IMR-90 (cell line): ENCODE data around the gene AQP12A. TPM values are rescaled to one million over a fixed set of nuclear protein-coding genes. Genes with fewer than 3 reads are reported as not detected.

Source experiments
- ATAC-seq: fragments of 200-7000 bp; cut with Tn5 transposase; 2 replicates; pipeline ENCODE4 v1.9.1; 2020; ENCODE audit warnings: low read depth, mild to moderate bottlenecking, moderate library complexity
- BruUV-seq: library from RNA; stranded (reverse); fragments of 400-500 nt; replicated peaks from 2 replicates; lab custom pipeline; 2021; lab: Mats Ljungman, UMichigan
- CTCF ChIA-PET: fragments of 300-600 bp; formaldehyde crosslinking; extraction: SDS; loops from one replicate; lab custom pipeline; 2021; ENCODE audit warnings: antibody characterized with exemption; lab: Yijun Ruan, JAX
- POLR2A ChIA-PET: fragments of 300-600 bp; sonication (Branson Sonifier 250); formaldehyde crosslinking; loops from one replicate; lab custom pipeline; 2022; ENCODE audit warnings: antibody characterized with exemption; ENCODE audit not compliant: unreplicated experiment; lab: Charles Lee
- DNase-seq: peaks from one replicate; pipeline ENCODE4 v3.0.0; 2013
- H2AFZ ChIP-seq: replicated peaks from 2 replicates; pipeline ENCODE3; 2013; ENCODE audit warnings: low read length, mild to moderate bottlenecking; ENCODE audit not compliant: poor library complexity
- H2AK5ac ChIP-seq: 2 replicates; pipeline ENCODE4 v1.6.1; 2013; ENCODE audit warnings: low read depth, low read length, inconsistent platforms
- H2AK9ac ChIP-seq: replicated peaks from 2 replicates; pipeline ENCODE3; 2013; ENCODE audit warnings: mild to moderate bottlenecking, low read depth, low read length, moderate library complexity; ENCODE audit not compliant: poor library complexity
- H2BK120ac ChIP-seq: 2 replicates; pipeline ENCODE4 v1.6.1; 2013; ENCODE audit warnings: low read depth, low read length, inconsistent platforms
- H2BK15ac ChIP-seq: 3 replicates; pipeline ENCODE4 v1.6.1; 2013; ENCODE audit warnings: low read depth, low read length, inconsistent platforms
- H2BK20ac ChIP-seq: 2 replicates; pipeline ENCODE4 v1.6.1; 2013; ENCODE audit warnings: low read depth, mild to moderate bottlenecking, inconsistent platforms, low read length, moderate library complexity
- H2BK5ac ChIP-seq: 2 replicates; pipeline ENCODE4 v1.6.1; 2013; ENCODE audit warnings: mild to moderate bottlenecking, low read depth, low read length, inconsistent platforms; ENCODE audit not compliant: poor library complexity, severe bottlenecking
- H3K14ac ChIP-seq: replicated peaks from 2 replicates; pipeline ENCODE4 v1.6.1; 2013; ENCODE audit warnings: low read depth, low read length, inconsistent platforms
- H3K18ac ChIP-seq: 2 replicates; pipeline ENCODE4 v1.6.1; 2013; ENCODE audit warnings: low read depth, low read length, control low read depth
- H3K23ac ChIP-seq: 2 replicates; pipeline ENCODE4 v1.6.1; 2013; ENCODE audit warnings: low read depth, low read length, inconsistent platforms
- H3K27ac ChIP-seq: 2 replicates; pipeline ENCODE4 v1.5.1; 2013; ENCODE audit warnings: mild to moderate bottlenecking, control low read depth, low read length; ENCODE audit not compliant: insufficient read depth
- H3K27me3 ChIP-seq: 2 replicates; pipeline ENCODE4 v1.6.1; 2013; ENCODE audit warnings: low read length; ENCODE audit not compliant: control insufficient read depth, insufficient read depth
- H3K36me3 ChIP-seq: 2 replicates; pipeline ENCODE4 v1.6.1; 2013; ENCODE audit warnings: low read length, mixed read lengths; ENCODE audit not compliant: control insufficient read depth, insufficient read depth
- H3K4ac ChIP-seq: 2 replicates; pipeline ENCODE4 v1.6.1; 2013; ENCODE audit warnings: low read depth, low read length, inconsistent platforms
- H3K4me1 ChIP-seq: 2 replicates; pipeline ENCODE4 v1.6.1; 2013; ENCODE audit warnings: low read length, mixed read lengths; ENCODE audit not compliant: control insufficient read depth, insufficient read depth
- H3K4me2 ChIP-seq: 2 replicates; pipeline ENCODE4 v1.6.1; 2013; ENCODE audit warnings: low read depth, mild to moderate bottlenecking, control low read depth, low read length, moderate library complexity
- H3K4me3 ChIP-seq: 2 replicates; pipeline ENCODE4 v1.5.1; 2013; ENCODE audit warnings: low read depth, mild to moderate bottlenecking, control low read depth, low read length, moderate library complexity; ENCODE audit not compliant: insufficient read depth
- H3K56ac ChIP-seq: 2 replicates; pipeline ENCODE4 v1.6.1; 2013; ENCODE audit warnings: low read length, inconsistent platforms; ENCODE audit not compliant: insufficient read depth; ENCODE audit errors: extremely low read depth
- H3K79me1 ChIP-seq, 2 experiments: 2 replicates each; pipeline ENCODE4 v1.6.1; 2013; ENCODE audit warnings: low read length in 2 of 2, inconsistent platforms in 1 of 2, low read depth in 1 of 2
- H3K9ac ChIP-seq: 2 replicates; pipeline ENCODE4 v1.6.1; 2013; ENCODE audit warnings: low read depth, low read length, control low read depth
- H3K9me1 ChIP-seq: 2 replicates; pipeline ENCODE4 v1.6.1; 2013; ENCODE audit warnings: low read length, inconsistent platforms; ENCODE audit not compliant: insufficient read depth
- H3K9me3 ChIP-seq: 2 replicates; pipeline ENCODE4 v1.6.1; 2013; ENCODE audit warnings: low read length; ENCODE audit not compliant: control insufficient read depth, insufficient read depth
- H4K20me1 ChIP-seq: 2 replicates; pipeline ENCODE4 v1.6.1; 2013; ENCODE audit warnings: low read length, inconsistent platforms; ENCODE audit not compliant: insufficient read depth
- H4K5ac ChIP-seq: 2 replicates; pipeline ENCODE4 v1.6.1; 2013; ENCODE audit warnings: mild to moderate bottlenecking, low read depth, low read length, control low read depth
- H4K8ac ChIP-seq, 2 experiments: 2 replicates each; pipeline ENCODE4 v1.6.1; 2013; ENCODE audit warnings: low read depth in 2 of 2, low read length in 2 of 2, control low read depth in 1 of 2, inconsistent platforms in 1 of 2
- H4K91ac ChIP-seq: 2 replicates; pipeline ENCODE4 v1.6.1; 2013; ENCODE audit warnings: low read depth, low read length, inconsistent platforms; ENCODE audit not compliant: insufficient read depth
- CHD1 ChIP-seq: IDR thresholded peaks from 2 replicates; pipeline ENCODE4 v1.6.1; 2012; ENCODE audit warnings: low read depth, low read length, improper control_type of control experiment
- FOS ChIP-seq: fragments of 150-350 bp; IDR thresholded peaks from 2 replicates; pipeline ENCODE4 v1.6.1; 2016; ENCODE audit warnings: low read depth, low read length
- MAZ ChIP-seq: IDR thresholded peaks from 2 replicates; pipeline ENCODE4 v1.6.1; 2012; ENCODE audit warnings: low read depth, mild to moderate bottlenecking, low read length, improper control_type of control experiment, moderate library complexity, borderline replicate concordance
- NFE2L2 ChIP-seq: fragments of 150-350 bp; IDR thresholded peaks from 2 replicates; pipeline ENCODE4 v1.6.1; 2016; ENCODE audit warnings: low read depth, mild to moderate bottlenecking, low read length
- POLR2A ChIP-seq: IDR thresholded peaks from 2 replicates; pipeline ENCODE4 v1.6.1; 2012; ENCODE audit warnings: mild to moderate bottlenecking, low read depth, low read length
- RCOR1 ChIP-seq: IDR thresholded peaks from 2 replicates; pipeline ENCODE4 v1.6.1; 2012; ENCODE audit warnings: mild to moderate bottlenecking, low read length, improper control_type of control experiment; ENCODE audit not compliant: insufficient replicate concordance
- RFX5 ChIP-seq: IDR thresholded peaks from 2 replicates; pipeline ENCODE4 v1.8.0; 2012; ENCODE audit warnings: low read depth, mild to moderate bottlenecking, low read length, moderate library complexity
- WGBS, 2 experiments: methylation state at CpG; one replicate each; pipeline versions ENCODE4 v1.1.5 to v1.1.7; 2013; ENCODE audit warnings: missing lambda C conversion rate in 2 of 2; ENCODE audit not compliant: insufficient read length in 1 of 2; ENCODE audit errors: extremely low coverage in 2 of 2; 5-methylcytosine and 5-hydroxymethylcytosine counted together
- dilution Hi-C: fragments of 300-500 bp; cut with HindIII; formaldehyde crosslinking; loops from one replicate; pipeline ENCODE4 v1.14.3; 2018; ENCODE audit warnings: low sequenced_read_pairs; ENCODE audit not compliant: unreplicated experiment
- in situ Hi-C: fragments of 300-500 bp; cut with MboI; formaldehyde crosslinking; loops from 3 replicates; pipeline ENCODE4 v1.14.3; 2019; ENCODE audit warnings: low sequenced_read_pairs, inconsistent platforms, mixed read lengths
- intact Hi-C: fragments of 100-400 bp; cut with micrococcal nuclease; formaldehyde crosslinking; loops from 2 replicates; pipeline ENCODE4 v1.10.0; 2022
- polyA plus RNA-seq, 3 experiments: library from polyadenylated mRNA; depleted of rRNA; stranded (reverse); fragments of >200 nt; gene quantifications; 2 replicates each; pipeline ENCODE4 v1.2.3, GENCODE V29; 2012; ENCODE audit warnings: low replicate concordance in 1 of 3
- total RNA-seq: library from RNA; depleted of rRNA; stranded (reverse); fragments of >200 nt; gene quantifications from 2 replicates; pipeline ENCODE4 v1.2.3, GENCODE V29; 2012
- TF ChIP-seq, protein P1 (sequence below): fragments of 150-350 bp; IDR thresholded peaks from 2 replicates; pipeline ENCODE4 v1.6.1; 2017; ENCODE audit warnings: mild to moderate bottlenecking, antibody characterized with exemption, low read length, low read depth

The AQP12A gene
- total and polyA plus RNA-seq, 2 of the 4 experiments (the other 2 are of a cell fraction): not detected

DNA sequence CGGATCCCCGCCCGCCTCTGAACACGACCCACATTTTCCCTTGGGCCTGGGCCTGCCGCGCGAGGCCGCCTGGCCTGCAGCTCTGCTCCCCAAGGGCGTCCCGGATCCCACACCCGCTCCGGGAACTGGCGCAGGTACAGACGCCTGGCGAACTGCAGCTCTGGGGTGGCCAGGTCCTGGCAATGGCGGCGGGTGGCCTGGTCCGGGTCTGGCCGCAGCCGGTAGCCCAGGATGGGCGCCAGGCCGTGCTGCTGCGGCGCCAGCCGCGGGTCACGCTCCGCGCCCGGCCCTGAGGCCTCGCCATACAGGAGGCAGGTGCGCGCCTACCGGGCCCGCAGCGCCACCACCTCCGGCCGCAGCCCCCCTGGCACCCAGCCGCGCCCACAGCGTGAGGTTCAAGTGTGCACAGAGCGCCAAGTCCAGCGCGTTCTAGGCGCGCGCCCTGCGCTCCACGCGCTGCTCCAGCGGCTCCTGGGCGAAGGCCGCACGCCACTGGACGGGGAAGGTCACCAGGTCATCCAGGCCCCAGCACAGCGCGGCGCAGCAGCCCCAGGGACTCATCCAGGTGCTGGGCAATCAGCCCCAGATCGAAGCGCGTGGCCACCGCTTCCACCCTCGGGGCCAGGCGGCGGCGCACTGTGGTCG, 9.5 kb downstream of the AQP12A start:
- Histone ChIP-seq H3K18ac (no peak overlapping the region), H3K23ac (no peak overlapping the region), H3K79me1 (no peaks in the 10 kb centered on the region), H4K5ac (no peak overlapping the region), H3K9me3 (no peaks in the 10 kb centered on the region), H3K56ac (no peak overlapping the region), H2BK20ac (no peak overlapping the region), H3K4me1 (no peaks in the 10 kb centered on the region), H2BK5ac (no peak overlapping the region), H2AK5ac (no peak overlapping the region), H3K9ac (no peak overlapping the region), H3K27ac (no peak overlapping the region), H3K36me3 (no peaks in the 10 kb centered on the region), H2AK9ac (no peak overlapping the region), H3K27me3 (peaks cover 18% of the 10 kb centered on the region), H3K4ac (no peak overlapping the region), H2AFZ (no peak overlapping the region), H4K91ac (no peak overlapping the region), H3K4me3 (no peak overlapping the region), H4K20me1 (no peaks in the 10 kb centered on the region), H2BK120ac (no peak overlapping the region), H3K4me2 (no peak overlapping the region), H3K14ac (no peak overlapping the region), H3K9me1 (no peaks in the 10 kb centered on the region), H4K8ac (no peak overlapping the region), H2BK15ac (no peak overlapping the region)
- BruUV-seq: no TSS peak
- ATAC-seq: no peak
- in situ Hi-C loops: no loop called here
- intact Hi-C loops: loop anchor here (5.0 kb wide), 1 partner anchor 189 kb away; no protein-coding TSS in a partner anchor
- CTCF ChIA-PET: no interaction called here
- no peak for DNase-seq
- TF ChIP-seq POLR2A (no peak), NFE2L2 (no peak), RFX5 (no peak), MAZ (no peak), RCOR1 (no peak), CHD1 (no peak), FOS (no peak)
- TF ChIP-seq, protein P1, sequence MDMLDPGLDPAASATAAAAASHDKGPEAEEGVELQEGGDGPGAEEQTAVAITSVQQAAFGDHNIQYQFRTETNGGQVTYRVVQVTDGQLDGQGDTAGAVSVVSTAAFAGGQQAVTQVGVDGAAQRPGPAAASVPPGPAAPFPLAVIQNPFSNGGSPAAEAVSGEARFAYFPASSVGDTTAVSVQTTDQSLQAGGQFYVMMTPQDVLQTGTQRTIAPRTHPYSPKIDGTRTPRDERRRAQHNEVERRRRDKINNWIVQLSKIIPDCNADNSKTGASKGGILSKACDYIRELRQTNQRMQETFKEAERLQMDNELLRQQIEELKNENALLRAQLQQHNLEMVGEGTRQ: no peak
- dilution Hi-C loops: no loop called here
- 83% methylated on average over 33 of the region's 67 CpGs; no CpG with 5 or more reads in 1 of the 2 experiments for WGBS, 2 experiments
- POLR2A ChIA-PET: no interaction called here
